Type B pancreatic cell (in vitro differentiated cells): ENCODE measurements around the gene TMEM215. TPM values are rescaled to one million over a fixed set of nuclear protein-coding genes. Genes with fewer than 3 reads are reported as not detected.

ENCODE experiments used
- DNase-seq: peaks from one replicate; pipeline ENCODE4 v3.0.0; 2021; ENCODE audit warnings: mixed read lengths; ENCODE audit not compliant: unreplicated experiment; ENCODE audit errors: extremely low spot score
- H3K27ac Mint-ChIP-seq: 2 replicates; pipeline ENCODE4 v1.8.0; 2021; ENCODE audit warnings: mild to moderate bottlenecking, mixed read lengths
- H3K27me3 Mint-ChIP-seq: 2 replicates; pipeline ENCODE4 v1.8.0; 2021; ENCODE audit warnings: mixed read lengths
- H3K36me3 Mint-ChIP-seq: 2 replicates; pipeline ENCODE4 v1.8.0; 2021; ENCODE audit warnings: mixed read lengths
- H3K4me1 Mint-ChIP-seq: one replicate; pipeline ENCODE4 v1.8.0; 2021; ENCODE audit warnings: mixed read lengths; ENCODE audit not compliant: unreplicated experiment
- H3K4me3 Mint-ChIP-seq: 2 replicates; pipeline ENCODE4 v1.8.0; 2021; ENCODE audit warnings: mild to moderate bottlenecking, mixed read lengths
- H3K9me3 Mint-ChIP-seq: 2 replicates; pipeline ENCODE4 v1.8.0; 2021; ENCODE audit warnings: mixed read lengths
- total RNA-seq: library from RNA; stranded (reverse); gene quantifications from 2 replicates; pipeline ENCODE4 v1.2.1, GENCODE V29; 2021; ENCODE audit warnings: low replicate concordance
- TF ChIP-seq, protein P1 (sequence below): fragments of 200-600 bp; sonication (generic); conservative IDR thresholded peaks from 2 replicates; pipeline ENCODE4 v1.5.0; 2021; ENCODE audit warnings: antibody characterized with exemption, mild to moderate bottlenecking

The TMEM215 gene
- total RNA-seq, 1 donor from 2014 or later = 0.27 TPM

- TF ChIP-seq, protein P1, sequence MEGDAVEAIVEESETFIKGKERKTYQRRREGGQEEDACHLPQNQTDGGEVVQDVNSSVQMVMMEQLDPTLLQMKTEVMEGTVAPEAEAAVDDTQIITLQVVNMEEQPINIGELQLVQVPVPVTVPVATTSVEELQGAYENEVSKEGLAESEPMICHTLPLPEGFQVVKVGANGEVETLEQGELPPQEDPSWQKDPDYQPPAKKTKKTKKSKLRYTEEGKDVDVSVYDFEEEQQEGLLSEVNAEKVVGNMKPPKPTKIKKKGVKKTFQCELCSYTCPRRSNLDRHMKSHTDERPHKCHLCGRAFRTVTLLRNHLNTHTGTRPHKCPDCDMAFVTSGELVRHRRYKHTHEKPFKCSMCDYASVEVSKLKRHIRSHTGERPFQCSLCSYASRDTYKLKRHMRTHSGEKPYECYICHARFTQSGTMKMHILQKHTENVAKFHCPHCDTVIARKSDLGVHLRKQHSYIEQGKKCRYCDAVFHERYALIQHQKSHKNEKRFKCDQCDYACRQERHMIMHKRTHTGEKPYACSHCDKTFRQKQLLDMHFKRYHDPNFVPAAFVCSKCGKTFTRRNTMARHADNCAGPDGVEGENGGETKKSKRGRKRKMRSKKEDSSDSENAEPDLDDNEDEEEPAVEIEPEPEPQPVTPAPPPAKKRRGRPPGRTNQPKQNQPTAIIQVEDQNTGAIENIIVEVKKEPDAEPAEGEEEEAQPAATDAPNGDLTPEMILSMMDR = no peak
- H3K9me3 Mint-ChIP-seq = peaks cover 5% of the 10 kb centered on the region
- no peaks in the 10 kb centered on the region for H3K36me3 Mint-ChIP-seq
- no peak overlapping the region for H3K4me3 Mint-ChIP-seq
- no peak overlapping the region for H3K27ac Mint-ChIP-seq
- H3K4me1 Mint-ChIP-seq = no peaks in the 10 kb centered on the region
- H3K27me3 Mint-ChIP-seq = peaks cover 6% of the 10 kb centered on the region
- no peak for DNase-seq
Observed at GRCh38 chr9:32742296-32742695, 41.0 kb upstream of the TMEM215 start.

GRCh38 chr9:32748013-32748412, 35.3 kb upstream of the TMEM215 start:
- TF ChIP-seq, protein P1 = no peak
- H3K27ac Mint-ChIP-seq = no peak overlapping the region
- H3K4me1 Mint-ChIP-seq = no peaks in the 10 kb centered on the region
- no peaks in the 10 kb centered on the region for H3K36me3 Mint-ChIP-seq
- H3K9me3 Mint-ChIP-seq = peaks cover 5% of the 10 kb centered on the region
- no peak overlapping the region for H3K4me3 Mint-ChIP-seq
- DNase-seq = no peak
- peaks cover 6% of the 10 kb centered on the region for H3K27me3 Mint-ChIP-seq

DNA sequence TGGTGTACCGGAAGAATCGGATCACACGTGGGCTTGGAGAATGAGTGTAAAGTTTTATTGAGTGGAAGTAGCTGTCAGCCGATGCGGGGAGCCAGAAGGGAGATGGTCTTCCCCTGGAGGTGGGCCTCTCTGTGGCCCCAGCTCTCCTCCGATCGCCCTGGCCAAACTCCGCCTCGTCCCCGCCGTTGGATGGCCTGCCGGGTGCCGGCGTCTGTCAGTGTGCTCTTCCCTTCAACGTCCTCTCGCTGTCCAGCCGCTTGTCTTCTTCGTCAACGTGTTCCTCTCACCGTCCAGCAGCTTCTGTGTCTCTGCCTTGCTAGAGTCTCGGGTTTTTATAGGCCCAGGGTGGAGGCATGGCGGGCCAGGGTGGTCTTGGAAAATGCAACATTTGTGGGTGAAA, 27.6 kb upstream of the TMEM215 start:
- Mint-ChIP-seq H3K27ac (no peak overlapping the region), H3K27me3 (no peaks in the 10 kb centered on the region), H3K4me1 (no peaks in the 10 kb centered on the region), H3K9me3 (no peaks in the 10 kb centered on the region), H3K4me3 (no peak overlapping the region), H3K36me3 (no peaks in the 10 kb centered on the region)
- TF ChIP-seq, protein P1 = no peak
- no peak for DNase-seq

- H3K4me3 Mint-ChIP-seq = no peak overlapping the region
- no peaks in the 10 kb centered on the region for H3K9me3 Mint-ChIP-seq
- no peak for DNase-seq
- H3K36me3 Mint-ChIP-seq = no peaks in the 10 kb centered on the region
- peaks cover 24% of the 10 kb centered on the region for H3K27me3 Mint-ChIP-seq
- no peak overlapping the region for H3K27ac Mint-ChIP-seq
- TF ChIP-seq, protein P1 = no peak
- no peaks in the 10 kb centered on the region for H3K4me1 Mint-ChIP-seq
Observed at GRCh38 chr9:32764139-32764538, 19.2 kb upstream of the TMEM215 start.

DNA sequence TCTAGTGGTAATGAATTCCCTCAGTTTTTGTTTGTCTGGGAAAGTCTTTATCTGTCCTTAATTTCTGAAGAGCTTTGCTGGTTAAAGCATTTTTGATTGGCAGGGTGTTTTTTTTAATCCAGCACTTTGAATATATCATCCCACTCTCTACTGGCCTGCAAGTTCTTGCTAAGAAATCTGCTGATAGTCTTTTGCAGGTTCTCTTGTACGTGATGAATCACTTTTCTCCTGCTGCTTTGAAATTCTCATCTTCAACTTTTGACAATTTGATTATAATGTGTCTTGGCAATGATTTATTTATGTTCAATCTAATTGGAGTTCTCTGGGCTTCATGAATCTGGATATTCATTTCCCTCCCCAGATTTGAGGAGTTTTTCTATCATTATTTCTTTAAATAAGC, 8.1 kb upstream of the TMEM215 start:
- H3K9me3 Mint-ChIP-seq = no peaks in the 10 kb centered on the region
- DNase-seq = no peak
- peaks cover 42% of the 10 kb centered on the region for H3K27me3 Mint-ChIP-seq
- no peak overlapping the region for H3K4me3 Mint-ChIP-seq
- no peaks in the 10 kb centered on the region for H3K36me3 Mint-ChIP-seq
- TF ChIP-seq, protein P1 = no peak
- H3K4me1 Mint-ChIP-seq = no peaks in the 10 kb centered on the region
- no peak overlapping the region for H3K27ac Mint-ChIP-seq

DNA sequence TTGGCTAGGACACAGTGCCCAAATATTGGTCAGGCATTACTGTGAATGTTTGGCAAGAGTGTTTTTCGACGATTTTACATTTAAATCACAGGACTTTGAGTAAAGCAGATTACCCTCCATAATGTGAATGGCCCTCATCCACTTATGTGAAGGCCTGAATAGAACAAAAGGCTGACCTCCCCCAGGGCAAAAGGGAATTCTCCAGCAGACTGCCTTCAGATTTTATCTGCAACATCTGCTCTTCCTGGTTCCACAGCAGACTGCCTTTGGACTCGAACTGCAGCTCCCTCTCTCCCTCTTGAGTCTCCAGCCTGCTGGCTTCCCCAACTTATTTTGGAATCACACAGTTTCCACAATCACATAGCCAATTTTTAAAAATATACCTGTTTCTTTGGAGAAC, 7.1 kb upstream of the TMEM215 start:
- TF ChIP-seq, protein P1 = no peak
- no peaks in the 10 kb centered on the region for H3K36me3 Mint-ChIP-seq
- peaks cover 47% of the 10 kb centered on the region for H3K27me3 Mint-ChIP-seq
- H3K9me3 Mint-ChIP-seq = no peaks in the 10 kb centered on the region
- H3K4me1 Mint-ChIP-seq = no peaks in the 10 kb centered on the region
- no peak for DNase-seq
- H3K4me3 Mint-ChIP-seq = no peak overlapping the region
- H3K27ac Mint-ChIP-seq = no peak overlapping the region
